ENCODE data around the gene PPP1R27.

- TF ChIP-seq CTCF (IDR thresholded peaks at IDR 0.05; ENCODE audit: low read depth, low read length, missing input control) = no peak
- TF ChIP-seq ZBTB33 (IDR thresholded peaks at IDR 0.05) = no peak
- TF ChIP-seq JUND (IDR thresholded peaks at IDR 0.05) = no peak
- TF ChIP-seq SP1 (IDR thresholded peaks at IDR 0.05) = no peak
Measured at GRCh38 chr17:81817758-81818147, 17.1 kb downstream of the PPP1R27 start.

All from liver (tissue), 3 donors.